WTC11 (cell line): ENCODE data around the gene CCNH. TPM values are rescaled to one million over a fixed set of nuclear protein-coding genes. Genes with fewer than 3 reads are reported as not detected.

ENCODE experiments used
- ATAC-seq: fragments of 200-7000 bp; cut with Tn5 transposase; 2 replicates; pipeline ENCODE4 v1.10.0; 2021; ENCODE audit warnings: mild to moderate bottlenecking, moderate library complexity
- CTCF ChIA-PET: fragments of 300-600 bp; sonication (Branson Sonifier 250); formaldehyde crosslinking; loops from one replicate; lab custom pipeline; 2021; ENCODE audit warnings: antibody characterized with exemption; lab: Charles Lee
- POLR2A ChIA-PET: fragments of 350-600 bp; sonication (Branson Sonifier 250); formaldehyde crosslinking; loops from one replicate; lab custom pipeline; 2021; ENCODE audit warnings: antibody characterized with exemption; lab: Charles Lee
- DNase-seq: peaks from one replicate; pipeline ENCODE4 v3.0.0; 2021; ENCODE audit warnings: low spot score
- H3K27ac Mint-ChIP-seq: 2 replicates; pipeline ENCODE4 v1.8.0; 2021; ENCODE audit warnings: mixed read lengths
- H3K27me3 Mint-ChIP-seq: 2 replicates; pipeline ENCODE4 v1.8.0; 2021; ENCODE audit warnings: low read depth, mild to moderate bottlenecking, moderate library complexity, mixed read lengths
- H3K36me3 Mint-ChIP-seq: 2 replicates; pipeline ENCODE4 v1.8.0; 2021; ENCODE audit warnings: mixed read lengths
- H3K4me1 Mint-ChIP-seq: 2 replicates; pipeline ENCODE4 v1.8.0; 2022; ENCODE audit warnings: mixed read lengths
- H3K4me3 Mint-ChIP-seq: 2 replicates; pipeline ENCODE4 v1.8.0; 2021; ENCODE audit warnings: mild to moderate bottlenecking, moderate library complexity, mixed read lengths
- H3K9me3 Mint-ChIP-seq: 2 replicates; pipeline ENCODE4 v1.8.0; 2021; ENCODE audit warnings: mixed read lengths
- ATF1 ChIP-seq: sonication (generic); formaldehyde crosslinking; IDR thresholded peaks from 2 replicates; pipeline ENCODE4 v1.8.1; 2023; ENCODE audit warnings: mild to moderate bottlenecking, moderate library complexity, missing genetic modification reagents
- EMX1 ChIP-seq: fragments of 250-450 bp; sonication (Bioruptor Pico); IDR thresholded peaks from 2 replicates; pipeline ENCODE4 v1.8.0; 2021; ENCODE audit warnings: mild to moderate bottlenecking
- GTF2I ChIP-seq: fragments of 250-450 bp; sonication (Bioruptor Pico); conservative IDR thresholded peaks from 2 replicates; pipeline ENCODE4 v1.4.0; 2021; ENCODE audit warnings: mild to moderate bottlenecking
- JAZF1 ChIP-seq: fragments of 250-450 bp; sonication (Bioruptor Pico); IDR thresholded peaks from 2 replicates; pipeline ENCODE4 v1.9.0; 2021; ENCODE audit warnings: moderate library complexity, mild to moderate bottlenecking, inconsistent platforms
- MYBL2 ChIP-seq: sonication (generic); formaldehyde crosslinking; IDR thresholded peaks from 2 replicates; pipeline ENCODE4 v1.8.1; 2023; ENCODE audit warnings: mild to moderate bottlenecking, moderate library complexity, missing genetic modification reagents
- PRRX2 ChIP-seq: fragments of 250-450 bp; sonication (Bioruptor Pico); IDR thresholded peaks from 2 replicates; pipeline ENCODE4 v1.8.0; 2021; ENCODE audit warnings: mild to moderate bottlenecking
- RORB ChIP-seq: fragments of 250-450 bp; sonication (Bioruptor Pico); IDR thresholded peaks from 2 replicates; pipeline ENCODE4 v1.9.0; 2021; ENCODE audit warnings: mild to moderate bottlenecking
- SMAD3 ChIP-seq: sonication (generic); formaldehyde crosslinking; IDR thresholded peaks from 2 replicates; pipeline ENCODE4 v1.8.0; 2022; ENCODE audit warnings: missing genetic modification reagents, mild to moderate bottlenecking, borderline replicate concordance
- SOX15 ChIP-seq: fragments of 250-450 bp; sonication (Bioruptor Pico); IDR thresholded peaks from 2 replicates; pipeline ENCODE4 v1.9.0; 2021; ENCODE audit warnings: mild to moderate bottlenecking
- SP1 ChIP-seq: sonication (generic); formaldehyde crosslinking; conservative IDR thresholded peaks from 2 replicates; pipeline ENCODE4 v1.8.1; 2022; ENCODE audit warnings: missing genetic modification reagents
- ZBTB21 ChIP-seq: sonication (generic); formaldehyde crosslinking; IDR thresholded peaks from 2 replicates; pipeline ENCODE4 v1.8.1; 2023; ENCODE audit warnings: mild to moderate bottlenecking, missing genetic modification reagents, borderline replicate concordance
- ZNF121 ChIP-seq: sonication (generic); formaldehyde crosslinking; IDR thresholded peaks from 2 replicates; pipeline ENCODE4 v1.8.0; 2023; ENCODE audit warnings: missing genetic modification reagents
- ZNF263 ChIP-seq: sonication (generic); formaldehyde crosslinking; IDR thresholded peaks from 2 replicates; pipeline ENCODE4 v1.8.1; 2022; ENCODE audit warnings: low read depth, mild to moderate bottlenecking, moderate library complexity, missing genetic modification reagents
- ZNF416 ChIP-seq: fragments of 250-450 bp; sonication (Bioruptor Pico); IDR thresholded peaks from 2 replicates; pipeline ENCODE4 v1.9.0; 2021; ENCODE audit warnings: mild to moderate bottlenecking, inconsistent platforms
- ZNF671 ChIP-seq: fragments of 250-450 bp; sonication (Bioruptor Pico); IDR thresholded peaks from 2 replicates; pipeline ENCODE4 v1.8.0; 2021; ENCODE audit warnings: mild to moderate bottlenecking
- total RNA-seq: library from RNA; stranded (reverse); gene quantifications from 3 replicates; pipeline ENCODE4 v1.2.3, GENCODE V29; 2021
- TF ChIP-seq, protein P1 (sequence below): fragments of 250-450 bp; sonication (Bioruptor Pico); IDR thresholded peaks from 2 replicates; pipeline ENCODE4 v1.9.0; 2021; ENCODE audit warnings: moderate library complexity, mild to moderate bottlenecking, inconsistent platforms, borderline replicate concordance
- TF ChIP-seq, protein P2 (sequence below): sonication (generic); formaldehyde crosslinking; IDR thresholded peaks from 2 replicates; pipeline ENCODE4 v1.8.1; 2023; ENCODE audit warnings: mild to moderate bottlenecking, moderate library complexity, missing genetic modification reagents
- TF ChIP-seq, protein P3 (sequence below): fragments of 250-450 bp; sonication (Bioruptor Pico); IDR thresholded peaks from 2 replicates; pipeline ENCODE4 v1.9.0; 2021; ENCODE audit warnings: mild to moderate bottlenecking
- TF ChIP-seq, protein P4 (sequence below): sonication (generic); formaldehyde crosslinking; IDR thresholded peaks from 2 replicates; pipeline ENCODE4 v1.8.0; 2022; ENCODE audit warnings: mild to moderate bottlenecking, missing genetic modification reagents
- TF ChIP-seq, protein P5 (sequence below): fragments of 250-450 bp; sonication (Bioruptor Pico); IDR thresholded peaks from 2 replicates; pipeline ENCODE4 v1.9.0; 2021; ENCODE audit warnings: mild to moderate bottlenecking

CCNH gene
- total RNA-seq, 1 experiment from 2014 or later, result 35.3 TPM

DNA sequence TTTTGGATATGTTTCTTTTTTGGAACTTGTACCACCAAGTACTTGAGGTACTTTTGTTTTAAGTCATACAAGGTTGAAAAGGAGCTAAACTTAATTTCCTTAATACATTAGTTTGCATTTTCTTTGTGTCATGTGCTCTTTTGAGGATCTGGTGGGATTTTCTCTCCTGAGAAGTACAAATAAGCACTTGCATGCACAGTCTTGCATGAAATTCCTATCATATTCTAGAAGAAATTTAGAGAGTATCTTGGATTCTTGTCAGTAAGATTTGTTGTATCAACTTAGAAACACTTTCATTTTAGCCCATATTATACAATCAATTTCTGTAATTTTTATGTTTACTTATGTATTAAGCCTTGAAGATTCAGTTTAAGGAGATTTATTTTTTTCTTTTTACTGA, 64.9 kb downstream of the CCNH start:
- POLR2A ChIA-PET, result no interaction called here
- H3K27ac Mint-ChIP-seq, result no peak overlapping the region
- DNase-seq (no peak), ATAC-seq (no peak)
- CTCF ChIA-PET, result no interaction called here
- peaks cover 8% of the 10 kb centered on the region for H3K9me3 Mint-ChIP-seq
- H3K4me1 Mint-ChIP-seq, result no peaks in the 10 kb centered on the region
- TF ChIP-seq SMAD3 (CRISPR knock-in tag) (no peak), SOX15 (CRISPR knock-in tag) (no peak), PRRX2 (CRISPR knock-in tag) (no peak), ATF1 (CRISPR knock-in tag) (no peak), MYBL2 (CRISPR knock-in tag) (no peak), ZNF263 (no peak)
- TF ChIP-seq, protein P1, sequence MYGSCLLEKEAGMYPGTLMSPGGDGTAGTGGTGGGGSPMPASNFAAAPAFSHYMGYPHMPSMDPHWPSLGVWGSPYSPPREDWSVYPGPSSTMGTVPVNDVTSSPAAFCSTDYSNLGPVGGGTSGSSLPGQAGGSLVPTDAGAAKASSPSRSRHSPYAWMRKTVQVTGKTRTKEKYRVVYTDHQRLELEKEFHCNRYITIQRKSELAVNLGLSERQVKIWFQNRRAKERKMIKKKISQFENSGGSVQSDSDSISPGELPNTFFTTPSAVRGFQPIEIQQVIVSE (CRISPR knock-in tag), result no peak
- TF ChIP-seq, protein P2, sequence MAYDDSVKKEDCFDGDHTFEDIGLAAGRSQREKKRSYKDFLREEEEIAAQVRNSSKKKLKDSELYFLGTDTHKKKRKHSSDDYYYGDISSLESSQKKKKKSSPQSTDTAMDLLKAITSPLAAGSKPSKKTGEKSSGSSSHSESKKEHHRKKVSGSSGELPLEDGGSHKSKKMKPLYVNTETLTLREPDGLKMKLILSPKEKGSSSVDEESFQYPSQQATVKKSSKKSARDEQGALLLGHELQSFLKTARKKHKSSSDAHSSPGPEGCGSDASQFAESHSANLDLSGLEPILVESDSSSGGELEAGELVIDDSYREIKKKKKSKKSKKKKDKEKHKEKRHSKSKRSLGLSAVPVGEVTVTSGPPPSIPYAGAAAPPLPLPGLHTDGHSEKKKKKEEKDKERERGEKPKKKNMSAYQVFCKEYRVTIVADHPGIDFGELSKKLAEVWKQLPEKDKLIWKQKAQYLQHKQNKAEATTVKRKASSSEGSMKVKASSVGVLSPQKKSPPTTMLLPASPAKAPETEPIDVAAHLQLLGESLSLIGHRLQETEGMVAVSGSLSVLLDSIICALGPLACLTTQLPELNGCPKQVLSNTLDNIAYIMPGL, result no peak
- TF ChIP-seq, protein P3, sequence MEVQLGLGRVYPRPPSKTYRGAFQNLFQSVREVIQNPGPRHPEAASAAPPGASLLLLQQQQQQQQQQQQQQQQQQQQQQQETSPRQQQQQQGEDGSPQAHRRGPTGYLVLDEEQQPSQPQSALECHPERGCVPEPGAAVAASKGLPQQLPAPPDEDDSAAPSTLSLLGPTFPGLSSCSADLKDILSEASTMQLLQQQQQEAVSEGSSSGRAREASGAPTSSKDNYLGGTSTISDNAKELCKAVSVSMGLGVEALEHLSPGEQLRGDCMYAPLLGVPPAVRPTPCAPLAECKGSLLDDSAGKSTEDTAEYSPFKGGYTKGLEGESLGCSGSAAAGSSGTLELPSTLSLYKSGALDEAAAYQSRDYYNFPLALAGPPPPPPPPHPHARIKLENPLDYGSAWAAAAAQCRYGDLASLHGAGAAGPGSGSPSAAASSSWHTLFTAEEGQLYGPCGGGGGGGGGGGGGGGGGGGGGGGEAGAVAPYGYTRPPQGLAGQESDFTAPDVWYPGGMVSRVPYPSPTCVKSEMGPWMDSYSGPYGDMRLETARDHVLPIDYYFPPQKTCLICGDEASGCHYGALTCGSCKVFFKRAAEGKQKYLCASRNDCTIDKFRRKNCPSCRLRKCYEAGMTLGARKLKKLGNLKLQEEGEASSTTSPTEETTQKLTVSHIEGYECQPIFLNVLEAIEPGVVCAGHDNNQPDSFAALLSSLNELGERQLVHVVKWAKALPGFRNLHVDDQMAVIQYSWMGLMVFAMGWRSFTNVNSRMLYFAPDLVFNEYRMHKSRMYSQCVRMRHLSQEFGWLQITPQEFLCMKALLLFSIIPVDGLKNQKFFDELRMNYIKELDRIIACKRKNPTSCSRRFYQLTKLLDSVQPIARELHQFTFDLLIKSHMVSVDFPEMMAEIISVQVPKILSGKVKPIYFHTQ (CRISPR knock-in tag), result no peak
- H3K27me3 Mint-ChIP-seq, result no peaks in the 10 kb centered on the region
- no peak overlapping the region for H3K4me3 Mint-ChIP-seq
- H3K36me3 Mint-ChIP-seq, result peaks cover 19% of the 10 kb centered on the region

DNA sequence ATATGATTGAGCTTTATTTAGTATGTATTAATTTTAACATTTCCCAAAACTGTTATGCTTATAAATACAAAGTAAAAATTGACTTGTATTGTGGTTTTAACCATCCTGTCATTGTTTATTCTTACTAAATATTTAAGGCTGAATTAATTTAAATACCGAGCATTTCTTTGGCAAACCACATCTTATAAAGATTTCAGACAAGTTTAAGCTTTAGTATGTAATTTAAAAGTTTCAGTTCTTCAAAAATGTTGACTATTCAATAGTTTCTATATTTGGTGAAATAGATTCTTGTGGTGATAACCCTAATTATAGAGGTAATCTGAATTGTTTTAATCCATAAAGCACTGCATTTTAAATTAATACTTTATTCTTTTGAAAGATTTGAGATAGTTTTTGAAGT, 65.5 kb downstream of the CCNH start:
- Mint-ChIP-seq H3K36me3 (peaks cover 23% of the 10 kb centered on the region), H3K27ac (no peak overlapping the region), H3K4me3 (no peak overlapping the region), H3K9me3 (peaks cover 8% of the 10 kb centered on the region), H3K27me3 (no peaks in the 10 kb centered on the region), H3K4me1 (no peaks in the 10 kb centered on the region)
- CTCF ChIA-PET, result no interaction called here
- ATAC-seq, result no peak
- POLR2A ChIA-PET, result no interaction called here
- no peak for DNase-seq
- TF ChIP-seq SOX15 (CRISPR knock-in tag), result no peak
- no peak for TF ChIP-seq EMX1 (CRISPR knock-in tag)
- no peak for TF ChIP-seq GTF2I (CRISPR knock-in tag)
- no peak for TF ChIP-seq ZBTB21 (CRISPR knock-in tag)
- TF ChIP-seq, protein P4, sequence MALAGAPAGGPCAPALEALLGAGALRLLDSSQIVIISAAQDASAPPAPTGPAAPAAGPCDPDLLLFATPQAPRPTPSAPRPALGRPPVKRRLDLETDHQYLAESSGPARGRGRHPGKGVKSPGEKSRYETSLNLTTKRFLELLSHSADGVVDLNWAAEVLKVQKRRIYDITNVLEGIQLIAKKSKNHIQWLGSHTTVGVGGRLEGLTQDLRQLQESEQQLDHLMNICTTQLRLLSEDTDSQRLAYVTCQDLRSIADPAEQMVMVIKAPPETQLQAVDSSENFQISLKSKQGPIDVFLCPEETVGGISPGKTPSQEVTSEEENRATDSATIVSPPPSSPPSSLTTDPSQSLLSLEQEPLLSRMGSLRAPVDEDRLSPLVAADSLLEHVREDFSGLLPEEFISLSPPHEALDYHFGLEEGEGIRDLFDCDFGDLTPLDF (CRISPR knock-in tag), result no peak
- TF ChIP-seq SP1 (CRISPR knock-in tag), result no peak
- TF ChIP-seq JAZF1 (CRISPR knock-in tag), result no peak
- TF ChIP-seq RORB, result no peak
- TF ChIP-seq, protein P2, result no peak
- TF ChIP-seq ZNF416, result no peak
- TF ChIP-seq ZNF671, result no peak
- TF ChIP-seq ZNF121 (CRISPR knock-in tag), result no peak
- TF ChIP-seq, protein P5, sequence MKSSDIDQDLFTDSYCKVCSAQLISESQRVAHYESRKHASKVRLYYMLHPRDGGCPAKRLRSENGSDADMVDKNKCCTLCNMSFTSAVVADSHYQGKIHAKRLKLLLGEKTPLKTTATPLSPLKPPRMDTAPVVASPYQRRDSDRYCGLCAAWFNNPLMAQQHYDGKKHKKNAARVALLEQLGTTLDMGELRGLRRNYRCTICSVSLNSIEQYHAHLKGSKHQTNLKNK (CRISPR knock-in tag), result no peak
- TF ChIP-seq MYBL2 (CRISPR knock-in tag), result no peak

Other genes with a start within 250 kb of the CCNH start
- gene RASA1, start 145.0 kb downstream of the CCNH start, total RNA-seq, result 31.0 to 32.1 TPM (median 32.0 TPM) in 3 replicates